HG03103 (cell line): ENCODE data around the gene FLRT1.

Source experiments
- ATAC-seq: cut with Tn5 transposase; IDR thresholded peaks from one replicate; pipeline ENCODE4 v1.9.1; 2021; ENCODE audit warnings: low read depth; ENCODE audit not compliant: unreplicated experiment

Gene FLRT1

DNA sequence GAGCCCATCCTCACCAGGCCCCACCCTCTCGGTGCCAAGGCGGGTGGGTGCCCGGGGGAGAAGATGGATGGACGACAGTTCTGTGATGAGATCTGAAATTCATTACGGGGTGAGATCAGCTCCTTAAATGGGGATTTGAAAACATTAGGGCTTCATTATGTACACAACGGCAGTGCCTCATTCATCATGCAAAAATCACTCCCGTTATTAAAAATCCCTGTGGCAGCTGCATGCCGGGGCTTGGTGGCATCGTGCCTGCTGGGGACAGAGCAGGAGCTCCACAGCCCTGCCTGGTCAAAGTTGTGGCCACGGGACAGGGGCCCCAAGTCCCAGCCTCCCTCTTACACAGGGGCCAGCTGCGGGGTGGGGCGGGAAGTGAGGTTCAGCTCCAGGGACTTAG is 29.3 kb upstream of the FLRT1 start:
- no peak for ATAC-seq

DNA sequence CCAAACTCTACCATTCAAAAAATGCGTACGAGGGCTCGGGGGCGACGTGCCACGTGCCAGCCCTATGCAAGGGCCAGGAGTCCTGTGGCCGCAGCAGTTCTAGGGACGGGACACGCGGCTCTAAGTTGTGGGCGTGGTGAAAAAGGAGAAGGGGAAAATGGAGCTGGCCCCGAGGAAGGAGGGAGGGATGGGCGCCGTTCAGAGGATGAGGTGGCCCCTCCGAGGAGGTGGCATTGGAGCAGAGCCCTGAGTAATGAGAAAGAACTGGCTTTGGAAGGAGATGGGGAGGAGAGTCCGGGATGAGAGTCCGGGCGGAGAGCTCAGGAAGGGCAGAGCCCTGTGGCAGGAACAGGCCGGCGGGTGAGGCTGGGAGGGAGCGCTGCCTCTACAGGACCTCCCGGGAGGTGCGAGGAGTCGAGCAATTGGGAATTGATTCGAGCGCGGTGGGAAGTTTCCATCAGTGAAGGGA is 28.5 kb upstream of the FLRT1 start:
- no peak for ATAC-seq

DNA sequence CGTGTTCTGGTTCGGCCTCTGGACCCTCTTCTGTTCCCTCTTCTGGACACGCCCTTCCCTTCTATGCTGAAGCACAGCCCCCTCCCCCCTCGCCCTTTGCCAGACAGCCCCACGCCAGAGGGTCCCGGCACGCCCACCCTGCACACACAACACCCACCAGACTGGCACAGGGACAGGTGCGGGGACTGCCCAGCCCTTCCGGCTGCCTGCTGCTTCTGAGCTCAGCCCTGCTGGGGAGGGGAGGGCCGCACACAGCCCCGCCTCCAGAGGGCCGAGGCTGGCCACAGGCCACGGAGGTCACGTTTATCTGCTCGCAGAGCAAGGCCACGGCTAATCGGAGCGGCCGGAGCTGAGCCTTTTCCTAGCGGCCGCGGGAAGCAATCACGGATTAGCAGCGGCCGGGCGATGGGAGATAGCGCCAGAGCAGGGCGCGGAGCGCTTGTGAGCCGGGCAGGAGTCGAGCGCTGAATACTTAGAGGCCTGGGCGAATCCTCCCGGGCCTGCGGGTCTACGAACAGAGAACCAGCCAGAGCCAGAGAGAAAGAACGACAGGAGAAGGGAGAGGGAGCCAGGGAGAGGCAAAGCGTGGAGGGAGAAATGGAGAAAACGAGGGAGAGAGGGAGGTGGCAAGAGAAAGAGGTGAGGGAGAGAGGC is 28.0 kb upstream of the FLRT1 start:
- ATAC-seq, result no peak

DNA sequence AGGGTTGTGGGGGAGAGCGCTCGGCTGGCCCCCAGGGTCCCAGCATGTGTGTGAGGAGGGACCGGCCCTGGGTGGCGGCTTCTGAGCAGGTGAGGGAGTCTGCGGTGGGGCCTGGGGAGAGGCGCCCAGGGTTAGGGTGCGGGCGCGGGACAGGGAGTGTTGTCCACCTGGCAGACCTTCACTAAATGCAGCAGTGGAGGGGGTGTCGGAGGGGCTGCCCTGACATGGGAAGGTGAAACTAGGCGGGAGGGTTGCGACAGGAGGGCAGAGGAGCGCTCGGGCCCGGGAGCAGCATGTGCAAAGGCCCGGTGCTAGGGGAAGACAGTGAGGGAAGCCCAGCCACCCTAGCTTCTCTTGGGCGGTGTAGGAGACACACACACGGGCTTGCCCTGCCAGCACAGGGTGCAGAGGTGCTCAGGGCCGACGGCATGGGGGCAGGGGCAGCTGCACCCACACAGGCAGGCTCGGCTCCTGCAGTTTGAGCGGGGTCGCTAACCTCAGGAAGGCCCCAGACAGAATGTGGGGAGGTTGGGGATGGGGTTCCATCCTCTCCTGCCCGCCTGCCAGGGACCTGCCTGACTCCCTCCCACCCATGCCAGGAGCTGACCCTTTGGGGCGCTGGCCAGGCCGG is 27.3 kb upstream of the FLRT1 start:
- no peak for ATAC-seq

DNA sequence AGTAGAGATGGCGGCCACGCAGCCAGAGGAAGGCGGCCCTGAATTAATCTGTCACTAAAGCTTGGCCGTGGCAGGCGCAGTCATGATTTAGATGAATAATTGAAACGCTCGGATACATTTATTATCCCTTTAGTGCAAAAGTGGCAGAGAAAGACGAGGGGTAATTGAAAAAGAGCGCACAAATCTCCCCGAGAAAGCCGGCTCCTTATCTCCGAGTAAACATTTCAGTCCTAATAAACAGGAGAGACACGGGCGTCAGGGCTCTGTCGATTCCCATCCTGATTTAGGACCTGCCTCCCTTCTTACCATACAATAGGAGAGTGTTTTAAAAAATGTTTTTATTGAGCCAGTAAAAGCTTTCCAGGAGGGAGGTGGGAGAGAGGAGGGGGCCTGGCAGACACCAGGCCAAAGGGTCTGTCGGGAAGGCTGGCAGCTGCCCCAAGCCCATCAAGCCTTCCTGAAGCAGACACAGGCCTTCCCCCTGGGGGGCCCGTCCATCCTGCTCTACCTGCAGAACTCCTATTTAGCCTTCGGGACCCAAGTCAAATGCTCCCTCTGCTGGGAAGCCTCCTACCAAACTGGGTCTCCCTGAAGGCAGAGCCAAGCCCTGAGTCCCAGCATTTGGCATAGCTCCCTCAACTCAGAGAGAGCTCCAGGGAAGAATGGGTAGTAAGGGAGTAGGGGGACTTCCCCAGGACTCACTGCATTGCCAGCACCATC is 26.7 kb upstream of the FLRT1 start:
- no peak for ATAC-seq

DNA sequence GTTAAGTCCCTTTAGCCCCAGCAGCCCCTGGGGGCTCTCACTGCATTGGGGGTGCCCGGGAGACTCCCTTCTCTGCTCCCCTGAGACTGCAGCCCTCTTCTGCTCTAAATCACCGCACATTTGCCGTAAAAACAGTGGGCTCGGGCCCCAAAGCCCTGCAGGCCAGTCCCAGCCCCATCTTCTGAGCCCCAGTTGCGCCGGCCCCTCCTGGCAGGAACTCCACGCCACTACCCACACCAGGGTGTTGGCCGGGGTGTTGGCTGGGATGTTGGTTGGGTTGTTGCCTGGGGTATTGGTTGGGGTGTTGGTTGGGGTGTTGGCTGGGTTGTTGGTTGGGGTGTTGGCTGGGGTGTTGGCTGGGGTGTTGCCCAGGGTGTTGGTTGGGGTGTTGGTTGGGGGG is 26.0 kb upstream of the FLRT1 start:
- no peak for ATAC-seq

DNA sequence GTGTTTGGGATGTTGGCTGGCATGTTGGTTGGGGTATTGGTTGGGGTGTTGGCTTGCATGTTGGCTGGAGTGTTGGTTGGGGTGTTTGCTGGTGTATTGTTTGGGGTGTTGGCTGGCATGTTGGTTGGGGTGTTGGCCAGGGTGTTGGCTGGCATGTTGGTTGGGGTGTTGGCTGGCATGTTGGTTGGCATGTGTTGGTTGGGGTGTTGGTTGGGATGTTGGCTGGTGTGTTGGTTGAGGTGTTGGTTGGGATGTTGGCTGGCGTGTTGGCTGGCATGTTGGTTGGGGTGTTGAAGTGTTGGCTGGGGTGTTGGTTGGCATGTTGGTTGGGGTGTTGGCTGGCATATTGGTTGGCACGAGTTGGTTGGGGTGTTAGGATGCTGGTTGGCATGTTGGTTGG is 24.9 kb upstream of the FLRT1 start:
- no peak for ATAC-seq

DNA sequence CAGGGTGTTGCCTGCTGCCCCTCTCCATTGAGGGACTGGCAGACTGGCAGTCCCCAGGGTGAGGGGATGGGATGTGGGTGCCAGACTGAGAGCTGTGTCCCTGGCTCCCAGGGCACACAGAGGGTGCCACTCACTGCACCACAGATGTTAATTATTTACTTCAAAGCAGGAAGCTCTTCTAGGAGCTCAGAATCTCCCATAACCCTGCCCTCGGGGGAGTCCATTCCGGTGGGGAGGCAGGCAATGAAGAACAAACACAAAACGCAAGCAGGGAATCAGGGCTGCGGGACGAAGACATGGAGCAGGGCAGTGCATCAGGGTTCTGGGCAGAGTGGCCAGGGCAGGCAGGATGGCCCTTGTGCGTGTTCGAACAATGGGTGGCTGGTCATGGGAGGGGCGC is 24.4 kb upstream of the FLRT1 start:
- ATAC-seq, result no peak

DNA sequence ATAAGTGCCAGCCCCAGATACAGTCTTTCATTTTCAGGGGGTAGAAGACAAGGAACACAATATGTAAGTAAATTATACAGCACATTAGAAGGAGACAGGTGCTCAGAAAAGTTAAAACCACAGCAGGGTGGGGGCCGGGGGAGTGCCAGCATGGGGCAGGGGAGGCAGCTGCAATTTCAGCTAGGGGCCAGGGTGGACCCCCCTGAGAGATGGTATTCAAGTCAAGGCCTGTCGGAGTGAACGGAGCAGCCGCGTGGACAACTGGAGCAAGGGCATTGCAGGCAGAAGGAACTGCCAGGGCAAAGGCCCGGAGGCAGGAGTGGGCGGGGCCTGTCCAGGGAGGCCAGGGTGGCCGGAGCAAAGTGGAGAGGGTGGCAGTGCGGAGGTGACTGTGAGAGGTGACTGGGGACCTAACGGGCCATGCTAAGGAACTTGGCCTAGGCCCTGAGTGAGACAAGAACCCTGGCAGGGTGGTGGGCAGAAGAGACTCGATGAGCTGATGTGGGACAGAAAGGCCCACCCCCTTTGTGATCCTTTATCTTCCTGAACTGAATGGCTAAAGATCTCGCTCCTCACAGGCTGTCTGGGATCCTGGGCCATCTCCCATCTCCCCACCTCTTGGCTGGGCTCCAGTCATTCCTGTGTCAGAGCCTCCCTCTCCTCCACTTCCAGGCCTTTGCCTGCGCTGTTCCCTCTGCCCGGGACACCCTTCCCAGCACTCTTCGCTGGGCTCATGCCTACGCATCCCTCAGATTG is 22.4 kb upstream of the FLRT1 start:
- no peak for ATAC-seq

DNA sequence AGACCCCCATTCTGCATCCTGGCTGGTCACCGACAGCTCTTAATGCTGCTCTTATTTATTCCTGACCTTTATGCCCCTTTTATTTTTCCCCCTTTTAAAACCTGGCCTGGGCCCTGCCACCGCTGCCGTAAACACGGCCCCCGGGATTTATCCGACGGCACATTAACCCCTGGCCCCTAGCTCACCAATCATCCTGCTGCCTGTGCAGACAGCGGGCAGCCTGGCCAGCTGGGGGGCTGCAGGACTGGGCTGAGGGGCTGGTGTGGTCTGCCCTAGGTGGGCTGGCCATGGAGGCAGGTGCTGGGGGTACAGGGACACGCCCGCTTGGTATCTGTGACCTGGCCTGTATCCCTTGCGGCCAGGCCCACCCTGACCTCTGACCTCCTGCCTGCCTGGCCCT is 21.4 kb upstream of the FLRT1 start:
- ATAC-seq, result no peak

DNA sequence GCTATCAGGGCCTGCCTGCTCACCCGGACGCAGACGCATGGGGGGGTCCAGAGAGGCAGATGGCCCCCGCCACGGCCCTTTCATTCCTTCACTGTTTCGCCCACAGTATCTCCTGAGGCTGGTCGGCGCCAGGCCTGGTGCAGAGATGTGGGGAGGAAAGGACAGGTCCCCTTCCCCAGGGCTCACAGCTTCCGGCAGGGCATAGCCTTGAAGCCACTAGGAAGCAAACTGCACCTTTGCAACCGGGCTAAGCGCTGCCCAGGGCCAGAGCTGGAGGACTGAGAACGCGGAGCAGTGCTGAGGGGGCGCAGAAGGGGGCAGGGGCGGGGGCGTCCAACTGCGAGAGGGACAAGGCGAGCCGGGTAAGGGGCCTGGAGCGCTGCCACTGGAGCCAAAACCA is 20.2 kb upstream of the FLRT1 start:
- ATAC-seq, result no peak

DNA sequence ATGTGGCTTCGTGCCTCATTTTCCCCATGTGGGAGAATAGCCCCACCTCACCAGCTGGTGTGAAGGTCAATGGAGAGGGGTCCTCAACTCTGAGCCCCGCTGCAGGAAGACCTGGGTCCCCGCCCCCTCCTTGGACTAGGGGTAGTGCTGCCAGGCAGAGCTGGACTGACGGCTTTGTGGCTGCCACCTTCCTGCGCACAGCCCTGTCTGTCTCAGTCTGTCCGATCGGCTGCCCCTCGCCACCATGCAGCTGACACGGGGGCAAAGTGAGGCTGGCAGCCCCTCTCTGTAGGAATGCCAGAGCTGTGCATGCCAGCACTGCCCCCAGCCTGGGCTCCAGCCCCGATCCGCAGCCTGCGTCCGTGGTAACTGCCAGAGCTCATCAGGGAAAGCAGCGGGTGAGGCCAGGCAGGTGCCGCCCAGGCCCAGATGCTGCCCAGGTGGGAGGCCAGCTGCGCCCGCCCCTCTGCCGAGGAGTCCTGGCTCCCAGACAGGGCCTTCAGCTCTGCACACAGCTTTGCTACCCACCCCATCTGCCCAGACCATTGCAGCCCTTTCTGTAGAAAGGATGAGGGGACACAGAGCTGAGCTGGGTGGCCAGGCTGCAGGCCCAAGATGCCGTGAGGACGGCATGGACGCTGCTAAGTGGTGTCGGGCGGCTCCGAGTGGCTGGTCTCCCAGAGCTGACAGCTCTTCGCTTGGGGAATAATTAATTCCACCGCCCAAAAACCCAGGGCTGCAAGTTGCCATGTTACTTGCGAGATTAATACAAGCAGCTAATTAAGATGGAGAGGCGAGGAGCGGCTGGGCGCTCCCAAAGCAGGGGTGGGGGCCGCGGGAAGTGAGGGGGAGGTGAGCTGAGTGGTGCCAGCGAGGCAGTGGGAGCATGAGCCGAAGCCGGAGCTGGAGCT is 19.5 kb upstream of the FLRT1 start:
- no peak for ATAC-seq

DNA sequence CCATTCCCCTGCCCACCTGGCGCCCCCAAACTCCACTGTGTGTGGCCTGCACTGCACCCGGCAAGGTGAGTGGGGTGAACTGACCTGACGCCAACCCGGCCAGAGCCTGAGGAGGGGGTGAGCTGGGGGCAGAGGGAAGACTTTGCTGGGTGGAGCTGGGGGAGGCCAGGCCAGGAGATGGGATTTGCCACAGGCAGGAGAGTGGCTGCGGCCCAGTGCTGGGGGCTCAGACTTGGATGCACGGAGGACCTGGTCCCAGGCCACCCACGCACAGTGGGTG is 17.8 kb upstream of the FLRT1 start:
- no peak for ATAC-seq

DNA sequence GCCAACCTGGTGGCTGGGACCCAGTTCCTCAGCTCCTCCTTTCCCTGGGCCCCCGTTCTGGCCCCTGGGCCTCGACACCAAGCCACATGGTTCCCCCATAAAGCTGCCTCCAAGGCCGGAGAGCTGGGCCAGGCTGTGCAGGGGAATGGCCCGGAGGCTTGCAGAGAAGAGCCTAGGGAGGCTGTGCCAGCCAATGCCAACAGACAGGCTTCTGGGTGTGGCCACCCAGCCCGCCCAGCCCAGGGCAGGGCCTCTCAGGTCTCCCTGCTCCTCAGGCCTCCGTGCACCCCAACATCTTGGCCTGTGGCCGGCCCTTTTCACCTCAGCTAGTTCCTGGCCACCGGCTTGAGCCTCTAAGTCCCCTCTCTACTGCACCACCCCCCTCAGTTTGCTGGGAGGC is 17.4 kb upstream of the FLRT1 start:
- ATAC-seq, result no peak

DNA sequence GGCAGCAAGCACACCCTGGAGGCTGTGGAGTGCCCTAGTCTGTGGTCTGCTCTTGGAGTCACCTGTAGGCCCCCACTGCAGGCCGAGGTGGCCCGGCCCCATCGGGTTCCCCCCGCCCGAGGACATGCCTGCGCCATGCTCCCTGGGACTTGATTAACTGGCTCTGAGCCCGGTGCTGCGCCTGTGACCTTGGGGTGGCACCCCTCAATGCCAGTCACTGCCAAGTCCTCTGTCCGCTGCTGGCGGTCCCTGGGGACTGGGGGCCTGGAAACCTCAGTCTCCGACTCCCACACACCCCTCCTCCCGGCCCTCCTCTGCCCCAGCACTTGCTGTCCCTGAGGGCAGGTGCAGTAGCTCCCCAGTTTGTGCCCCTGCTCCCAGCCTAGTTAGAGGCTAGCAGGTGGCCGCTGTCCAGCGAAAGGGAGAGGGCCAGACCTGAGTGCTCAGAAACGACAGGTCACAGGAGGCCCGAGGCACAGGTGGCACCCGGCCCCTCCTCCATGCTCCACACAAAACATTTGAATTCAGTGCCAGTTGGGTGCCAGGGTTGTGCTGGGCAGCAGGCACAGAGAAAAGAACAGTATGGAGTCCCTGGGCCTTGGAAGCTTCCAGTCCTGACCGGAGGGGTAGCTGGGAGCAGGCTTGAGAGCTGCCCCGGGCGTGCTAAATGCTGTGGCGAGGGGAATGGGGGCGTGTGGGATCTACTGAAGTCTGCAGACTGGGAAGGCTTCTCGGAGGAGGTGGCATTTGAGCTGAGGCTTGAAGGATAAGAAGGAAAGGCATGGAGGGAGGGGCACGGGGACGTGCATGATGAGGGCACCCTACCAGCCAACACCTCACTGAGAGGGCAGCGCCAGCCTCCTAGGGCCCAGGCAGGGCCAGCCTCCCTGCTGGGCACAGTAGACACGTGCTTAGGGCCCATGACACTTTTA is 16.4 kb upstream of the FLRT1 start:
- no peak for ATAC-seq

DNA sequence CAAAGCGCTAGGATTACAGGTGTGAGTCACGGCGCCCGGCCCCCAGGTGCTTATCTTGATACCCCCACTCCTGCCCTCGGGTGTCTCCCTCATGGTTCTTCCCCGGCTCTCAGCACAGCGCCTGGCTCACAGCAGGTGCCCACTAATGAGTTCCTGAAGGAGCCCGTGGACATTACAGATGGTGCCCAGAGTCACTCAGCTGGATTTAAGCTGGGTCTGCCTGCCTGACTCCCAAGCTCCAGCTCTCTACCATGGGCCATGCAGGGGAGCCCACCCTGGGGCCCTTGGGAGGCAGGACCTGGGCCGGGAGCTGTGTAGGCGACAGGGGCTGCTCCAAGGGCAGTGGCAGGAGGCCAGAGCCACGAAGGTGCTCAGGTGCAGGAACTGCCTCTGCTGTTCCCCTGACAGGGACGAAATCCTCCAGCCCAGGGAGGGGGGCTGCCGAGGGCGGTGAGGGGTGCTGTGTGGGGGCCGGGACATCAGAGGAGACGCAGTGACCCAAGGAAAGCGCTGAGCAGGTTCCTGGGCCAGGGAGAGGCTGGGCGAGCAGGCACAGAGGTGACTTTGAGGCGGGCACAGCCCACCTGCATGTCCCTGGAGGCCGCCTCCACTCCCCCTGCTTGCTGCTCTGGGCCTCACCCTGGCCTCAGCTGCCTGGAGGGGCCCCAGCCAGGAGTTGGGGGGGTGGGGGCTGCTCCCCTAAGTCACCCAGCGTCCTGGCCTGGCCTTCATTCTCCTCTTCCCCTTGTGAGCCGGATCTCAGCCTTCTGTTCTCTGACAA is 14.6 kb upstream of the FLRT1 start:
- ATAC-seq, result no peak

DNA sequence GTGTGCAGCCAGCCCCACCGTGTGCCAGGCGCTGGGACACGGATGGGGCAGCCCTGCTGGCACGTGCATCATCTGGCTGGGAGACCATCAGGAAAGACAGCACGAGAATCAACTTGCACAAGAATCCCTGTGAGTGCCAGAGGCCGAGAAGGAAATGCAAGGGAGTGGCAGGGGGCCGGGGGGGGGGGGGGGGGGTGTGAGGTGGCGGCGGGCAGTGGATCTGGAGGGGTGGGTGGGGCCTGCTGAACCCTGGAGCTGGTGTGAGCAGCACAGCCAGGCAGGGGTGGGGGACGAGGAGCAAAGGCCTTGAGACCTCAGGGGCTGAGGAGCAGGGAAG is 14.0 kb upstream of the FLRT1 start:
- ATAC-seq, result no peak

DNA sequence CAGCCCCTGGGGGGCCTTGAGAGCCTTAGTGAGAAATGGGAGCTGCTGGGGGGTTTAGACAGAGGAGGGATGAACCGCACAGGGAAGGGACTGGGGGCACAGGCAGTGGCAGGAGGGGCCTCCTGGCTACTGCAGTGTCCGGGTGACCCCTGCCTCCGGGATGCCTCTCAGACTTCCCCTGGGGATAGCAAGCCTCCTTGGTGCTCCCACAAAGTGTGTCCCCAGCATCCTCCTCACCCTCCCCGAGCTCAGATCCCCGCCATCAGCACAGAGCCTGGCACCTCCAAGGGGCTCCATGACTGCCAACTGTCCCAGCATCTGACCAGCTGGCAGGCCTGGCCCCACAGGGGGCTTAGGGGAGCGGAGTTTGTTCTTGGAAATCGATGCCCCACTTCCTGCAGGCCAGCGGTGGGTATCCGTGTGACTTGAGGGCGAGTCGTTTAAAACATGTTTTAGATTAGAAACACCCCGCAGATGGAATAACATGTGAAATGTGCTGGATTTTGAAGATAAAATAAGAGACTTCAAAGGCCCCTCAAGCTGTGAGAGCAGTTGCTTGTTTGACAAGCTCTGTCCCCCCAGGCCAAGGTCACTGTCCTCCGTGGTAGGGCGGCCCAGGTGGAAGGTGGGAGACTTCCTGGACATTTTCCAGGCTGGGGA is 13.5 kb upstream of the FLRT1 start:
- ATAC-seq, result no peak
